Activated naive CD4-positive, alpha-beta T cell (primary cell): ENCODE measurements around the gene STK32C.

Source experiments
- DNase-seq, 4 experiments: peaks; one replicate each; lab custom pipeline; 2025; lab: John Stamatoyannopoulos, UW

The STK32C gene

DNA sequence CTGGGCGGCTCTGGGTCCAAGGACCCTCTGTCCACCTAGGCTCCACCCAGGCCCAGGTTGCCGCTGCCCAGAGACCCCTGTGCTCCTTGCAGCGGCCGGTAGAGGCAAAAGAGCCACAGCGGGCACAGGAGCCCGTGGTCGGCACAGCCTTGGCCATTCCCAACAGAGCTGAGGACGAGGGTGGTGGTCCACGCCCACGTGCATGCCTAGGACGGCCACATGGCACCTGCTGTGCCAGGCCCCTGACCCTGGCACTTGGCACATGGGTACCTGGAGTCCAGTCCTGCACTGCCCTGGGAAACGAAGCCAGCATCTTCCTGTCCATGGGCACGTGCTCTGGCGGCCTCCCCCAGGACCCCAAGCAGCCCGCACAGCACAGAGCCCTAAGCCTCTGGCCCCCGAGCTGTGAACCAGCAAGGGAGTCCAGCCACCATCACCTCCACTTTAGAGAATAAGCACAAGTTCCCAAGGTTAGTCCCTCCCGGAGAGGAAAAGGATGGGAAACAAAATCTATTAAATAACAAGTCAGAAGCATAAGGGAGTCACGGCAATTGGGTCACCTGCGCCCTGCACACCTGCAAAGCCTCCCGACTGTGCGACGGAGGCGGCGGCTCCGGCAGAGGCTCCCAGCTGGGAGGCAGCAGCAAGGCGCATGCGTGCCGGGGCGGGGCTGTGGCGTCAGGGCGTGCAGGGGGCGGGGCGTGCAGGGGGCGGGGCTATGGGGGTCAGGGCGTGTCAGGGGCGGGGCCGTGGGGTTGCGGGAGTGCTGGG lies 59.1 kb downstream of the STK32C start:
- peak in 1 of 4 experiments; percentile 44 for DNase-seq

DNA sequence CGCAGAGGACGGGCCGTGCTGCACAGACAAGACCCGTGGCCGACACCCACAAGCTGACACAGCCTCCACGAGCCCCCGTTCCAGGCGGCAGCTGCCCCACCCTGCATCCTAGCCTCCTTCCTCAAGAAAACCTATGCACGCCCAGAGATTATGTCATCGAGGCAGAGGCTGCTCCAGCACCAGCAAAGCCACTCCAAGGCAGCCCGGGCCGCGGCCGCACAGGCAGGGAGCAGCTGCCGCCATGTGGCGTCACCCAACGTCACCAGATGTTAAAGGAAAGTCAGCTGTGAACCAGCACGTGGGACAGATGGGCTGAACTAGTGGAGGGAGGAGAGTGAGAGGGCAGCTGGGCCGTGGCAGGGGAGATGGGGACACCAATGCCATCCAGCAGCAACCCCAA lies 59.8 kb downstream of the STK32C start:
- DNase-seq, result no peak

DNA sequence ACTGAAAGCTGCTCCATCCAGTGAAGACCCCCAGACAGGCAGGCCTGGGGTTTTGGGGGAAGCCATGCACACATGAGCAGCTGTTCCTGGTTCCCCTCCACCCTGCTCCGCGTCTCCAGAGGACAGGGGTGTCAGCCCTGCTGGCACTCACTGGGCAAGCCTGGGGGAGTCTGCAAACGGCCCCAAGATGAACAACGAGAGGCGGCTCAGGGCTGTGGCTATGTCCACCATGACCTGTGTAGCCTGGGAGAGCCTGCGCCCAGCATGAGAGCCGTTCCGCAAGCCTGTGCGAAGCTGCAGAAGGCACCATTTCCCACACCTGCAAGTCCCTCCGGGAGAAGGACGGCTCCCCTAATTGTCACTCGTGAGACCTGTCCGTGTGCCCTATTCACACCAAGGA lies 61.5 kb downstream of the STK32C start:
- DNase-seq, result no peak

GRCh38 chr10:132245056-132245455 lies 62.7 kb downstream of the STK32C start:
- no peak for DNase-seq

DNA sequence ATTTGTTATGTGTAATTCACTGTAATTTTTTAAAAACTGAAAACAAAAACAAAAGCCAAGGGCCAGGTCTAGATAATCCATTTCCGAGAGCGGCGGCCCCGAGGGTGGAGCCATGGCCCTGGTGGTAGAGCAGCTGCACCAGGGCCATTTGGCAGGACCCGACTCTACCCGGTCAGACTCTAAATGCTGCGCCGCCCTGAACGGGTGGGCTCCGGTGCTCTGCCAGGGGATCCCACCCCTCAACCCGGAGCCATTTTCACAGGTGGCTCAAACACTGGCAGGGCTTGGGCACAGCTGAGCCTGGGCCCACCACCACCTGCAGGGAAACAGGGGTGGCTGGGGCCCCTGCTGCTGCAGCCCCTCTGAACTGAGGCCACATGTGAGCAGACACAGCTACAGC lies 64.1 kb downstream of the STK32C start:
- no peak for DNase-seq

DNA sequence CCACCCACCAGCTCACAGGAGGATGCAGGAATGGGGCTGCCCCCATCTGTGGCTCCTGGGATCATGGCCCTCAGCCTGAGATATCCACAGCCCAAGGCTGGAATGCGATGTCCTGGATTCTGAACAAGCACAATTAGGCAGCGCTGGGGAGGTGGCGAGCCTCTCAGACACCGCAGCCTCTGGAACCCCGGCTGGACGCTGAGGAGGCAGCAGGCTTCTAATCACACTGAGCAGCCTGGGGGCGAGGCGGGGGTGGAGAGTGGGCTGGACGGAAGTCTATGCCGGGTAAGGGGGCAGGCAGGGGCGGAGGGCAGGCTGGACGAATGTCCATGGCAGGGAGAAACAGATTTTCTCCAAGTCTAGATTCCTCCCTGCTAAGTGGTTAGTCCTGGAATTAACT lies 64.6 kb downstream of the STK32C start:
- DNase-seq, result no peak

- no peak for DNase-seq
Observed at GRCh38 chr10:132242103-132242840, 65.5 kb downstream of the STK32C start.

- DNase-seq, result no peak
Observed at GRCh38 chr10:132241496-132241895, 66.3 kb downstream of the STK32C start.

- DNase-seq, result no peak
Observed at GRCh38 chr10:132241086-132241485, 66.7 kb downstream of the STK32C start.

DNA sequence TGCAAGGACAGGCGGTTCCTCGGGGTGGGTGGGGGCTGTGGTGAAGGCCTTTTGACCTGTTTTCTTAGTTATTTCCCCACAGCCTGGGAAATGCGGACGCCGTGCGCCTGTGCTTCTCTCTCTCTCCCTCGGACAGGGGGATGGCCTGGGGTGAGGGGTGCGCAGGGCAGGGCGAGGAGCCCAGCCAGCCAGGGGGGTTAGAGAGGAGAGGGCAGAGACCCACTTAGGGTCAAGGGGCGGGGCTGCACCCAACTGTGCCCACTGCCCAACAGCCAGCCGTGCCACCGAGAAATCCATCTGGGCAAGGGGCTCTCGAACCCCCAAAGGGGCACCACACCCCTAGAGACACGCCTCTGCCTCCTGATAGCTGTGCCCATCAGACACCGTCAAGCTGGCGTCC lies 67.2 kb downstream of the STK32C start:
- DNase-seq, result no peak

DNA sequence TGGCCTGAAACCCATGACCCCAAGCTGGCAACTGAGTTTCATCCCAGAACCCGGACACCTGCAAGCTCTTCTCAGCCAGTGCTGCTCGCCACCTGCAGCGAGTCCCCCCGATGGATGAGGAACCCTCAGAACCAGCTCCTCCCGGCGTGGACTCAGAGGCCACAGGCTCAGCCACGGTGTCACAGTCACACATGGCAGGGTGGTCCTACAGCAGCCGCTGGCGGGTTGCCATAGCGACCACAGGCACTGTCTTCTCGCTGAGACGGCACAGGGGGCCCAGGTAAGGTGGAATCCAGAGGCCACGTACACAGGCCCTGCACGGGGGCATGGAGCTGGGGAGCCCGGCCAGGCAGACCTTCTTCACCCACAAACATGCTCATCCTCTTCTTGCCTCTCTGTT lies 67.6 kb downstream of the STK32C start:
- DNase-seq, result no peak

GRCh38 chr10:132239126-132240031 lies 68.4 kb downstream of the STK32C start:
- no peak for DNase-seq

GRCh38 chr10:132238371-132239125 lies 69.2 kb downstream of the STK32C start:
- DNase-seq, result no peak

DNA sequence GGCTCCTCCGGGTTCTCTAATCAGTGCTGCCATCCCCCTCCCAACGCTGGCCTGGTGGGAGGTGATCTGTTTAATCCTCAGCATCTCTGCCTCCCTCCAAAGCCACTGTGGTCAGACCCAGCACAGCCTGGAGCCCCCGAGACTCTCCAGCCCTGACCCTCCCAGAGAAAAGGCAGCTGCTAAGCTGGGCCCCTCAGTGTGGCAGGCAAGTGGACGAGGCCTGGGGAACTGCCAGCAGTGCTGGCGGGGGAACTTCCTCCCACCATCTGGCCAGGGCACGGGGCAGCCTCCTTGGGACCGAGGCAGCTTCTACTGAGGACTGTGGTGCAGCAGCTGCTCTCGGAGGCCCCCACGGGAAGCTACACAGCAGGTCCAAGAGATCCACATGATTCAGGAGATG lies 69.9 kb downstream of the STK32C start:
- DNase-seq, result no peak

- DNase-seq, result no peak
Observed at GRCh38 chr10:132237396-132237795, 70.4 kb downstream of the STK32C start.

DNA sequence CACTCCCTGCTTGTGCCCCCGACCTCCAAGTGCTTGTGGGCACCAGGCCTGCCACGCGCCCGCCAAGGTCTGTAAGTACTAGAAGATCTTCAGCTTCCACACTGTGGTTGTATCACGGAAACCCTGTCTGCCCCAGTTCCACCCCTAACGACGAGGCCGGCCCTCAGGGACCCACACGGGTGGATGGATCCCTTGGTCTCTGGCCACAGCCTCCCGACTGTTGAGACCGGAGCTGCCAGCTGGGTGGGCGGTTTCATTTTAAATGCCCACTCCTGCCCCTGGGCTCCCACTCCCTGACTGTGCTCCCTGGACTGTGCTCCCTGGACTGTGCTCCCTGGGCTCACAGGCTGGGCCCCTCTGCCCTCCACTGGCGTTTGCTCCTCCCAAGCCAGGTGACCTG lies 70.9 kb downstream of the STK32C start:
- DNase-seq, result no peak

GRCh38 chr10:132236161-132236560 lies 71.6 kb downstream of the STK32C start:
- DNase-seq, result no peak

DNA sequence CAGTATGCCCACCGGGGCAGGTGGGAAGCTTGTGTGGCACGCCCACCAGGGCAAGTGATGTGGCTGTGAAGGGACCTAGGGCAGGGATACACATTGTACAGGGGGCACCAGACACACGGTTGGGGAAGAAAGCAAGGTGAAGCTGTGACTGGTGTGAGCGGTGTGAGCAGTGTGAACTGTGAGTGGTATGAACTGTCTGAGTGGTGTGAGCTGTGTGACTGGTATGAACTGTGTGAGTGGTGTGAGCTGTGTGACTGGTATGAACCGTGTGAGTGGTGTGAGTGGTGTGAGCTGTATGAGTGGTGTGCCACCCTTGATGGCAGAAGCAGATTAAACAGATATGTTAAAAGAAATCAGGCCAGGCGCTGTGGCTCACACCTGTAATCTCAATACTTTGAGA lies 72.9 kb downstream of the STK32C start:
- no peak for DNase-seq

- DNase-seq, result no peak
Observed at GRCh38 chr10:132233501-132234085, 74.2 kb downstream of the STK32C start.

- DNase-seq, result no peak
Observed at GRCh38 chr10:132232981-132233380, 74.8 kb downstream of the STK32C start.
